Ectodermal cell (in vitro differentiated cells): ENCODE results near the gene NTN1.
"Not testable (repeated sequence)": the region's sequence is repeated elsewhere in the genome, so short reads cannot be mapped to it uniquely, and the experiment has no call there.

Experiments used
- H3K27ac ChIP-seq: 2 replicates; pipeline ENCODE4 v1.7.0; 2013; ENCODE audit warnings: mild to moderate bottlenecking, low read depth, low read length; ENCODE audit not compliant: insufficient read depth, poor library complexity, severe bottlenecking
- H3K27me3 ChIP-seq: 2 replicates; pipeline ENCODE4 v1.7.0; 2013; ENCODE audit warnings: mild to moderate bottlenecking, low read length; ENCODE audit not compliant: insufficient read depth, control insufficient read depth, poor library complexity, severe bottlenecking
- H3K36me3 ChIP-seq: one replicate; pipeline ENCODE4 v1.7.0; 2013; ENCODE audit warnings: low read length; ENCODE audit not compliant: control insufficient read depth, insufficient read depth
- H3K4me1 ChIP-seq: one replicate; pipeline ENCODE4 v1.7.0; 2013; ENCODE audit warnings: low read length; ENCODE audit not compliant: control insufficient read depth, insufficient read depth
- H3K4me3 ChIP-seq: 2 replicates; pipeline ENCODE4 v1.7.0; 2013; ENCODE audit warnings: low read depth, low read length, control low read depth; ENCODE audit not compliant: insufficient read depth
- H3K9me3 ChIP-seq: 2 replicates; pipeline ENCODE4 v1.7.0; 2013; ENCODE audit warnings: mild to moderate bottlenecking, low read length, moderate library complexity; ENCODE audit not compliant: control insufficient read depth
- WGBS, 2 experiments: methylation state at CpG; one replicate each; pipeline ENCODE4 v1.1.7; 2013; ENCODE audit warnings: missing lambda C conversion rate in 2 of 2; 5-methylcytosine and 5-hydroxymethylcytosine counted together

The NTN1 gene

GRCh38 chr17:9255833-9256232 is 234.5 kb downstream of the NTN1 start:
- 77 to 80% methylated on average over 6 of the region's 6 CpGs for whole genome bisulfite sequencing, 2 experiments
- Histone ChIP-seq H3K36me3 (no peaks in the 10 kb centered on the region), H3K4me1 (peaks cover 11% of the 10 kb centered on the region), H3K9me3 (no peaks in the 10 kb centered on the region), H3K27me3 (no peaks in the 10 kb centered on the region), H3K4me3 (no peak overlapping the region), H3K27ac (no peak overlapping the region)

GRCh38 chr17:9256361-9256750 is 235.0 kb downstream of the NTN1 start:
- peaks cover 11% of the 10 kb centered on the region for H3K4me1 ChIP-seq
- H3K27me3 ChIP-seq: no peaks in the 10 kb centered on the region
- no peak overlapping the region for H3K4me3 ChIP-seq
- WGBS, 2 experiments: 94 to 97% methylated on average over 6 of the region's 6 CpGs
- H3K36me3 ChIP-seq: no peaks in the 10 kb centered on the region
- no peaks in the 10 kb centered on the region for H3K9me3 ChIP-seq
- H3K27ac ChIP-seq: no peak overlapping the region

DNA sequence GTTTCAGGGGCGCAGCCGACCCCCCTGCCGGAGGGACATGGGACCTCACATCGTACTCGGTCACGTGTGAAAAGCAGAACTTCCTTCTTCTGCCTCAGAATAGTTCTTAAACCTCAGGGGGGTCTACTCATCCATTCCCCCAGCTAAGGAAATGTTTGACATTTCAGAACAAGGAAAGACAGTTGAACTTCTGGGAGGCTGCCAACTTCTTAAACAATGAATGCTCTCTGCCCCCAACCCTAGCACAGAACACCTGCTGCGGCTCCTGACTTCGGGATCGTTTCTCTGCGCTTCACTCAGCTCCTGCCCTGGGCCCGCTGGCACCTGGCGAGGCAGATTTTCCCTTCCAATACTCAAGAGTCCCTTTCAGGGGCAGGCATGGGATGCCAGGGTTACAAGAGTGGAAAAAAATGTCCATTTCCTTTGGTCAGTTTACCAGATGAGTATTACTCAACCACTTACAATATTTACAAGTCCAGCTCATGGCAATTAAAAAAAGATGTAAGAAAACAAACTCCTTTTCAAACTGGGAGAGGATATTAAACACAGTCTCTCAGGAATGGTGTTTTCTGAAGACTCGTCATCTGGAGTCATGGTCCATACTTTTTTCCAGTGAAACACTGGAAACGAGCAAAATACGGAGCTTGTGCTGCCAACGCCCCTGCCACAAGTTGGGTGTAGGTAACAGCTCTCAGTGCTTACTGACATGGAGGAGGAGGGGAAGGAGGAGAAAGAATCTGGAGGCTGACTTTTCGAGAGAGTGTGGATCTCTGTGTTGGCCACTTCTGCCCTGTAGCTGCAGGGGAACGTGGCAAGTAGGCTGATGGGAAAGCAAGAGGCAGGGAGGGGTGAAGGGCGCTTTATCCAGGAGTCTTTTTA is 235.7 kb downstream of the NTN1 start:
- Histone ChIP-seq H3K27ac (no peak overlapping the region), H3K9me3 (no peaks in the 10 kb centered on the region), H3K4me3 (no peak overlapping the region), H3K4me1 (peaks cover 11% of the 10 kb centered on the region), H3K27me3 (no peaks in the 10 kb centered on the region), H3K36me3 (no peaks in the 10 kb centered on the region)
- 80 to 86% methylated on average over 19 of the region's 19 CpGs for WGBS, 2 experiments

DNA sequence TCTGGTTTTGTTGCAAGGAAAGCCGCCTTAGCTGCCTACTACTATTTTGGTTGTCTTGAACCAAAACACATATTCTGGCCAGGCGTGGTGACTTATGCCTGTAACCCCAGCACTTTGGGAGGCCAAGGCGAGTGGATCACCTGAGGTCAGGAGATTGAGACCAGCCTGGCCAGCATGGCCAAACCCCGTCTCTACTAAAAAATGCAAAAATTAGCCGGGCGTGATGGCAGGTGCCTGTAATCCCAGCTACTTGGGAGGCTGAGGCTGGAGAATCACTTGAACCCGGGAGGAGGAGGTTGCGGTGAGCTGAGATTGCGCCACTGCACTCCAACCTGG is 236.3 kb downstream of the NTN1 start:
- not testable (repeated sequence) for H3K9me3 ChIP-seq, H3K27me3 ChIP-seq, H3K27ac ChIP-seq, H3K4me3 ChIP-seq, H3K36me3 ChIP-seq
- 89 to 93% methylated on average over 9 of the region's 9 CpGs for WGBS, 2 experiments
- H3K4me1 ChIP-seq: peaks cover 11% of the 10 kb centered on the region

- WGBS, 2 experiments: 77 to 82% methylated on average over 14 to 15 of the region's 15 CpGs
- Histone ChIP-seq H3K27me3 (no peaks in the 10 kb centered on the region), H3K27ac (no peak overlapping the region), H3K36me3 (no peaks in the 10 kb centered on the region), H3K9me3 (no peaks in the 10 kb centered on the region), H3K4me3 (no peak overlapping the region), H3K4me1 (peaks cover 11% of the 10 kb centered on the region)
Measured at GRCh38 chr17:9258115-9259015, 237.1 kb downstream of the NTN1 start.

GRCh38 chr17:9259419-9259818 is 238.1 kb downstream of the NTN1 start:
- H3K27me3 ChIP-seq: no peaks in the 10 kb centered on the region
- peaks cover 11% of the 10 kb centered on the region for H3K4me1 ChIP-seq
- no peaks in the 10 kb centered on the region for H3K36me3 ChIP-seq
- no peak overlapping the region for H3K27ac ChIP-seq
- H3K4me3 ChIP-seq: no peak overlapping the region
- no peaks in the 10 kb centered on the region for H3K9me3 ChIP-seq
- WGBS, 2 experiments: 86 to 93% methylated on average over 10 of the region's 10 CpGs

- 93% methylated on average over 24 of the region's 24 CpGs for WGBS, 2 experiments
- Histone ChIP-seq H3K4me1 (peaks cover 11% of the 10 kb centered on the region), H3K36me3 (no peaks in the 10 kb centered on the region), H3K27me3 (no peaks in the 10 kb centered on the region), H3K4me3 (no peak overlapping the region), H3K9me3 (no peaks in the 10 kb centered on the region), H3K27ac (no peak overlapping the region)
Measured at GRCh38 chr17:9261081-9262012, 240.0 kb downstream of the NTN1 start.

GRCh38 chr17:9266031-9266680 is 244.8 kb downstream of the NTN1 start:
- no peak overlapping the region for H3K4me3 ChIP-seq
- H3K4me1 ChIP-seq: no peaks in the 10 kb centered on the region
- H3K27me3 ChIP-seq: no peaks in the 10 kb centered on the region
- H3K27ac ChIP-seq: no peak overlapping the region
- no peaks in the 10 kb centered on the region for H3K36me3 ChIP-seq
- 95 to 97% methylated on average over 14 of the region's 14 CpGs for WGBS, 2 experiments
- H3K9me3 ChIP-seq: no peaks in the 10 kb centered on the region

GRCh38 chr17:9266697-9267117 is 245.4 kb downstream of the NTN1 start:
- Histone ChIP-seq H3K4me3 (no peak overlapping the region), H3K9me3 (no peaks in the 10 kb centered on the region), H3K27me3 (no peaks in the 10 kb centered on the region), H3K4me1 (no peaks in the 10 kb centered on the region), H3K36me3 (no peaks in the 10 kb centered on the region), H3K27ac (no peak overlapping the region)
- 97% methylated on average over 9 of the region's 9 CpGs for WGBS, 2 experiments
